GM12878 (cell line): ENCODE results near the gene GRIK4. TPM values are rescaled to one million over a fixed set of nuclear protein-coding genes. Genes with fewer than 3 reads are reported as not detected.

ENCODE experiments used
- ATAC-seq: fragments of 200-7000 bp; cut with Tn5 transposase; 3 replicates; pipeline ENCODE4 v1.9.1; 2020; ENCODE audit warnings: mild to moderate bottlenecking, moderate library complexity
- BruUV-seq: library from RNA; stranded (reverse); fragments of 400-500 nt; replicated peaks from 2 replicates; lab custom pipeline; 2021; lab: Mats Ljungman, UMichigan
- CTCF ChIA-PET: fragments of 300-600 bp; sonication (Branson Sonifier 250); formaldehyde crosslinking; extraction: SDS; loops from one replicate; lab custom pipeline; 2021; ENCODE audit warnings: inconsistent platforms; lab: Yijun Ruan, JAX
- POLR2A ChIA-PET: fragments of 350-600 bp; formaldehyde crosslinking; extraction: SDS; loops from one replicate; lab custom pipeline; 2021; ENCODE audit warnings: inconsistent platforms; lab: Charles Lee
- RAD21 ChIA-PET: fragments of 300-600 bp; sonication (Branson Sonifier 250); formaldehyde crosslinking; loops from one replicate; lab custom pipeline; 2023; ENCODE audit warnings: antibody characterized with exemption; ENCODE audit not compliant: unreplicated experiment; lab: Charles Lee
- SMC1A ChIA-PET: fragments of 300-600 bp; sonication (Branson Sonifier 250); formaldehyde crosslinking; loops from one replicate; lab custom pipeline; 2023; ENCODE audit not compliant: unreplicated experiment, uncharacterized antibody; lab: Charles Lee
- DNase-seq: peaks from one replicate; pipeline ENCODE4 v3.0.0-alpha.2; 2011; ENCODE audit warnings: low read depth, low spot score
- FAIRE-seq: peaks from 3 replicates; lab custom pipeline; 2011; peaks lifted over from hg19 to GRCh38; lab: Jason Lieb, UNC
- H2AFZ ChIP-seq: 2 replicates; pipeline ENCODE4 v1.6.0; 2011; ENCODE audit warnings: low read depth, low read length, control low read depth; ENCODE audit not compliant: control insufficient read depth
- H3K27ac ChIP-seq: 2 replicates; pipeline ENCODE4 v1.5.1; 2011; ENCODE audit warnings: control low read depth; ENCODE audit not compliant: control insufficient read depth, insufficient read depth
- H3K27me3 ChIP-seq, 2 experiments: replicated peaks in 1 of 2; 2 replicates each; pipeline versions ENCODE4 v1.6.0 to v1.6.1; 2011; ENCODE audit warnings: low read length in 1 of 2; ENCODE audit not compliant: control insufficient read depth in 2 of 2, insufficient read depth in 2 of 2
- H3K36me3 ChIP-seq, 2 experiments: 2 replicates each; pipeline ENCODE4 v1.5.1; 2011; ENCODE audit warnings: low read length in 1 of 2; ENCODE audit not compliant: control insufficient read depth in 2 of 2, insufficient read depth in 2 of 2
- H3K4me1 ChIP-seq: 2 replicates; pipeline ENCODE4 v1.6.1; 2011; ENCODE audit warnings: mild to moderate bottlenecking, low read length, moderate library complexity, mixed read lengths; ENCODE audit not compliant: control insufficient read depth, insufficient read depth
- H3K4me2 ChIP-seq: 2 replicates; pipeline ENCODE4 v1.6.0; 2011; ENCODE audit warnings: control low read depth; ENCODE audit not compliant: control insufficient read depth, insufficient read depth
- H3K4me3 ChIP-seq: fragments of 200-600 bp; sonication (generic); 2 replicates; pipeline ENCODE4 v1.5.1; 2016
- H3K79me2 ChIP-seq: 2 replicates; pipeline ENCODE4 v1.6.0; 2011; ENCODE audit warnings: low read length; ENCODE audit not compliant: control insufficient read depth, insufficient read depth
- H3K9ac ChIP-seq: 2 replicates; pipeline ENCODE4 v1.8.0; 2011; ENCODE audit warnings: low read length, control low read depth, mixed read lengths; ENCODE audit not compliant: control insufficient read depth, insufficient read depth
- H3K9me3 ChIP-seq: replicated peaks from 3 replicates; pipeline ENCODE4 v1.5.1; 2011; ENCODE audit warnings: mild to moderate bottlenecking, low read length; ENCODE audit not compliant: control insufficient read depth, insufficient read depth
- H4K20me1 ChIP-seq: 2 replicates; pipeline ENCODE4 v1.6.0; 2011; ENCODE audit not compliant: control insufficient read depth, insufficient read depth
- JUND ChIP-seq: IDR thresholded peaks from 2 replicates; pipeline ENCODE4 v1.6.1; 2012; ENCODE audit warnings: low read depth, mild to moderate bottlenecking, low read length, improper control_type of control experiment, moderate library complexity
- MXI1 ChIP-seq: fragments of 150-350 bp; IDR thresholded peaks from 2 replicates; pipeline ENCODE4 v1.6.1; 2011; ENCODE audit warnings: low read depth, mild to moderate bottlenecking, inconsistent platforms, low read length, improper control_type of control experiment
- NFXL1 ChIP-seq: fragments of 450-650 bp; IDR thresholded peaks from 2 replicates; pipeline ENCODE4 v1.6.1; 2017; ENCODE audit warnings: antibody characterized with exemption, mild to moderate bottlenecking, borderline replicate concordance
- PAX5 ChIP-seq: IDR thresholded peaks from 2 replicates; pipeline ENCODE4 v1.6.1; 2011; ENCODE audit warnings: low read depth, low read length, borderline replicate concordance
- RELB ChIP-seq: fragments of 450-650 bp; IDR thresholded peaks from 2 replicates; pipeline ENCODE4 v1.6.1; 2017; ENCODE audit warnings: low read depth, mild to moderate bottlenecking, moderate library complexity
- ZBTB11 ChIP-seq: fragments of 450-650 bp; formaldehyde crosslinking; IDR thresholded peaks from 2 replicates; pipeline ENCODE4 v1.5.0; 2022; ENCODE audit warnings: mild to moderate bottlenecking, missing genetic modification characterization
- ZBTB33 ChIP-seq: fragments of 450-650 bp; IDR thresholded peaks from 2 replicates; pipeline ENCODE4 v1.6.1; 2017; ENCODE audit warnings: mild to moderate bottlenecking
- WGBS: methylation state at CpG from one replicate; pipeline ENCODE4 v1.1.6; 2016; ENCODE audit warnings: low lambda C conversion rate; ENCODE audit not compliant: insufficient replicate concordance, insufficient coverage; ENCODE audit errors: missing lambda C conversion rate; 5-methylcytosine and 5-hydroxymethylcytosine counted together
- in situ Hi-C: fragments of 300-500 bp; cut with MboI; formaldehyde crosslinking; loops from 9 replicates; pipeline ENCODE4 v1.14.3; 2018; ENCODE audit warnings: mixed read lengths
- intact Hi-C: fragments of 100-400 bp; cut with micrococcal nuclease; formaldehyde crosslinking; loops from one replicate; pipeline ENCODE4 v1.14.2; 2022; ENCODE audit not compliant: unreplicated experiment
- polyA plus RNA-seq, 11 experiments: library from polyadenylated mRNA; depleted of rRNA in 4 of 11; unstranded in 6 of 11; stranded (reverse) in 5 of 11; fragments of >200 nt; fragmentation: Nextera tagmentation in 4 of 11; fragmentation: Illumina TruSeq in 1 of 11; extraction: Ambion mirVana in 4 of 11; extraction: Trizol in 1 of 11; gene quantifications; 1 replicate in 1 of 11; 2 replicates in 10 of 11; pipeline versions ENCODE4 v1.2.1 to v1.2.3, GENCODE V29; 2011 to 2016; ENCODE audit warnings: inconsistent platforms in 2 of 11, missing spikeins in 2 of 11, low read depth in 1 of 11
- total RNA-seq, 4 experiments: library from RNA; depleted of rRNA in 3 of 4; stranded (reverse); fragments of >200 nt in 3 of 4; fragmentation: Illumina TruSeq in 1 of 4; extraction: Trizol in 1 of 4; gene quantifications; 2 replicates each; pipeline versions ENCODE4 v1.2.1 to v1.2.3, GENCODE V29; 2013 to 2021
- TF ChIP-seq, protein P1 (sequence below): IDR thresholded peaks from 2 replicates; pipeline ENCODE4 v1.6.1; 2011; ENCODE audit warnings: borderline replicate concordance, low read depth, mild to moderate bottlenecking, moderate library complexity, low read length; ENCODE audit not compliant: insufficient read depth, poor library complexity, severe bottlenecking

Gene GRIK4
- total and polyA plus RNA-seq, 10 of the 15 experiments (the other 5 are each of a cell fraction or from before 2014, with no cell fraction given): 0.33 to 3.6 (median 0.72) TPM

GRCh38 chr11:120747850-120748814 lies 236.6 kb downstream of the GRIK4 start:
- in situ Hi-C loops: no loop called here
- no peaks in the 10 kb centered on the region for H3K27me3 ChIP-seq
- SMC1A ChIA-PET: interaction anchor here (0.8 kb wide), 1 partner anchor 33 kb away, joined by 3 read pairs; no protein-coding TSS in a partner anchor
- ATAC-seq (no peak), FAIRE-seq (no peak)
- H3K9me3 ChIP-seq: no peaks in the 10 kb centered on the region
- H3K9ac ChIP-seq: no peak overlapping the region
- BruUV-seq: no TSS peak
- no peaks in the 10 kb centered on the region for H3K79me2 ChIP-seq
- CTCF ChIA-PET: interaction anchor here (1.7 to 2.6 kb wide), 2 partner anchors 63 to 164 kb away, joined by 3 to 10 read pairs; no protein-coding TSS in a partner anchor
- H3K4me1 ChIP-seq: no peaks in the 10 kb centered on the region
- WGBS: 36% methylated on average over 12 of the region's 12 CpGs
- RAD21 ChIA-PET: no interaction called here
- no peaks in the 10 kb centered on the region for H3K36me3 ChIP-seq
- H4K20me1 ChIP-seq: no peaks in the 10 kb centered on the region
- no peak overlapping the region for H3K4me2 ChIP-seq
- H3K27ac ChIP-seq: no peak overlapping the region
- no peak overlapping the region for H3K4me3 ChIP-seq
- POLR2A ChIA-PET: no interaction called here
- no peak overlapping the region for H2AFZ ChIP-seq
- no peak for TF ChIP-seq ZBTB33
- no peak for TF ChIP-seq JUND
- no peak for TF ChIP-seq PAX5
- no peak for TF ChIP-seq MXI1
- TF ChIP-seq, protein P1, sequence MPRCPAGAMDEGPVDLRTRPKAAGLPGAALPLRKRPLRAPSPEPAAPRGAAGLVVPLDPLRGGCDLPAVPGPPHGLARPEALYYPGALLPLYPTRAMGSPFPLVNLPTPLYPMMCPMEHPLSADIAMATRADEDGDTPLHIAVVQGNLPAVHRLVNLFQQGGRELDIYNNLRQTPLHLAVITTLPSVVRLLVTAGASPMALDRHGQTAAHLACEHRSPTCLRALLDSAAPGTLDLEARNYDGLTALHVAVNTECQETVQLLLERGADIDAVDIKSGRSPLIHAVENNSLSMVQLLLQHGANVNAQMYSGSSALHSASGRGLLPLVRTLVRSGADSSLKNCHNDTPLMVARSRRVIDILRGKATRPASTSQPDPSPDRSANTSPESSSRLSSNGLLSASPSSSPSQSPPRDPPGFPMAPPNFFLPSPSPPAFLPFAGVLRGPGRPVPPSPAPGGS: no peak
- no peak for TF ChIP-seq ZBTB11
- TF ChIP-seq RELB: no peak
- no peak for TF ChIP-seq NFXL1
- TF ChIP-seq, all 136 proteins: peak for 0
- no peak for DNase-seq
- intact Hi-C loops: no loop called here
